B cell (primary cell): ENCODE measurements around the gene IRAK2. TPM values are rescaled to one million over a fixed set of nuclear protein-coding genes. Genes with fewer than 3 reads are reported as not detected.
"Not testable (repeated sequence)": the region's sequence is repeated elsewhere in the genome, so short reads cannot be mapped to it uniquely, and the experiment has no call there.

Experiments used
- ATAC-seq: fragments of 200-7000 bp; cut with Tn5 transposase; one replicate; pipeline ENCODE4 v1.10.0; 2021; ENCODE audit warnings: low read depth, mild to moderate bottlenecking, moderate number of reproducible peaks, moderate library complexity
- CTCF ChIA-PET: fragments of 350-600 bp; sonication (Branson Sonifier 250); formaldehyde crosslinking; loops from one replicate; lab custom pipeline; 2021; ENCODE audit warnings: antibody characterized with exemption, inconsistent platforms; lab: Charles Lee
- POLR2A ChIA-PET: fragments of 350-600 bp; sonication (Branson Sonifier 250); formaldehyde crosslinking; loops from one replicate; lab custom pipeline; 2021; ENCODE audit warnings: antibody characterized with exemption; lab: Charles Lee
- DNase-seq: peaks from one replicate; pipeline ENCODE4 v3.0.0; 2013
- H2AFZ ChIP-seq: 2 replicates; pipeline ENCODE4 v1.6.1; 2012; ENCODE audit warnings: mild to moderate bottlenecking, low read depth, low read length; ENCODE audit not compliant: insufficient read depth, poor library complexity, severe bottlenecking
- H3K27ac ChIP-seq, 2 donors: 1 replicate in 1 of 2; 2 replicates in 1 of 2; pipeline ENCODE4 v1.5.1; 2012 to 2013; ENCODE audit warnings: low read length in 2 of 2, mild to moderate bottlenecking in 2 of 2, moderate library complexity in 1 of 2
- H3K27me3 ChIP-seq, 4 experiments: fragments of 200-600 bp in 1 of 4; sonication (generic) in 1 of 4; replicated peaks in 1 of 4; 1 replicate in 2 of 4; 2 replicates in 2 of 4; pipeline versions ENCODE4 v1.6.1 to v1.7.0; 2013 to 2016; ENCODE audit warnings: low read length in 3 of 4, mild to moderate bottlenecking in 2 of 4, mixed read lengths in 1 of 4, moderate library complexity in 1 of 4; ENCODE audit not compliant: insufficient read depth in 4 of 4, control insufficient read depth in 3 of 4; ENCODE audit errors: control extremely low read depth in 1 of 4
- H3K36me3 ChIP-seq, 2 experiments: replicated peaks in 1 of 2; 1 replicate in 1 of 2; 2 replicates in 1 of 2; pipeline versions ENCODE4 v1.6.1 to v1.7.1; 2013; ENCODE audit warnings: low read length in 1 of 2; ENCODE audit not compliant: insufficient read depth in 2 of 2, control insufficient read depth in 1 of 2; ENCODE audit errors: control extremely low read depth in 1 of 2, extremely low read depth in 1 of 2
- H3K4me1 ChIP-seq, 2 donors: fragments of 200-600 bp in 1 of 2; sonication (generic) in 1 of 2; 1 replicate in 1 of 2; 2 replicates in 1 of 2; pipeline versions ENCODE4 v1.5.1 to v1.6.1; 2013 to 2017; ENCODE audit warnings: low read length in 2 of 2; ENCODE audit not compliant: control insufficient read depth in 2 of 2, insufficient read depth in 2 of 2
- H3K4me2 ChIP-seq: replicated peaks from 2 replicates; pipeline ENCODE3; 2012; ENCODE audit warnings: mild to moderate bottlenecking, low read depth, low read length; ENCODE audit not compliant: poor library complexity, severe bottlenecking
- H3K4me3 ChIP-seq, 5 experiments: fragments of 200-600 bp in 1 of 5; sonication (generic) in 1 of 5; 1 replicate in 3 of 5; 2 replicates in 2 of 5; pipeline versions ENCODE4 v1.5.1 to v1.7.0; 2011 to 2016; ENCODE audit warnings: low read length in 4 of 5, mild to moderate bottlenecking in 4 of 5, low read depth in 2 of 5, control low read depth in 1 of 5, moderate library complexity in 1 of 5; ENCODE audit not compliant: insufficient read depth in 1 of 5; ENCODE audit errors: control extremely low read depth in 1 of 5, extremely low read depth in 1 of 5
- H3K79me2 ChIP-seq: fragments of 200-600 bp; sonication (generic); one replicate; pipeline ENCODE4 v1.6.0; 2016; ENCODE audit warnings: low read length; ENCODE audit not compliant: control insufficient read depth, insufficient read depth
- H3K9ac ChIP-seq: fragments of 200-600 bp; sonication (generic); 2 replicates; pipeline ENCODE4 v1.6.1; 2017; ENCODE audit warnings: mild to moderate bottlenecking, low read length, moderate library complexity
- H3K9me3 ChIP-seq, 3 donors: one replicate each; pipeline versions ENCODE4 v1.6.1 to v1.7.1; 2013; ENCODE audit warnings: low read length in 2 of 3; ENCODE audit not compliant: control insufficient read depth in 2 of 3, insufficient read depth in 1 of 3; ENCODE audit errors: control extremely low read depth in 1 of 3
- H4K20me1 ChIP-seq: 2 replicates; pipeline ENCODE4 v1.6.0; 2012; ENCODE audit warnings: mild to moderate bottlenecking, low read length; ENCODE audit not compliant: insufficient read depth, control insufficient read depth, poor library complexity, severe bottlenecking
- H3K27ac Mint-ChIP-seq: one replicate; pipeline ENCODE4 v1.8.0; 2021; ENCODE audit warnings: mixed read lengths
- H3K27me3 Mint-ChIP-seq: one replicate; pipeline ENCODE4 v1.8.0; 2021; ENCODE audit warnings: mixed read lengths
- H3K4me1 Mint-ChIP-seq: one replicate; pipeline ENCODE4 v1.8.0; 2021; ENCODE audit warnings: mixed read lengths
- H3K4me3 Mint-ChIP-seq: one replicate; pipeline ENCODE4 v1.8.0; 2021; ENCODE audit warnings: mixed read lengths
- H3K9me3 Mint-ChIP-seq: one replicate; pipeline ENCODE4 v1.8.0; 2022; ENCODE audit warnings: mixed read lengths; ENCODE audit not compliant: insufficient read depth
- CTCF ChIP-seq: fragments of 200-600 bp; IDR thresholded peaks from one replicate; pipeline ENCODE4 v1.8.0; 2022; ENCODE audit warnings: antibody characterized with exemption, mild to moderate bottlenecking
- EZH2 ChIP-seq: IDR thresholded peaks from 2 replicates; pipeline ENCODE4 v1.6.1; 2012; ENCODE audit warnings: borderline replicate concordance, low read depth, mild to moderate bottlenecking, moderate library complexity, low read length; ENCODE audit not compliant: insufficient read depth, poor library complexity, severe bottlenecking
- WGBS: methylation state at CpG from one replicate; pipeline ENCODE4 v1.1.5; 2013; ENCODE audit warnings: missing lambda C conversion rate; ENCODE audit not compliant: insufficient coverage; 5-methylcytosine and 5-hydroxymethylcytosine counted together
- intact Hi-C: fragments of 100-400 bp; cut with micrococcal nuclease; formaldehyde crosslinking; loops from one replicate; pipeline ENCODE4 v1.10.0; 2022
- polyA plus RNA-seq: library from polyadenylated mRNA; depleted of rRNA; stranded (reverse); fragments of >200 nt; gene quantifications from 2 replicates; pipeline ENCODE4 v1.2.3, GENCODE V29; 2012
- total RNA-seq, 2 donors: library from RNA; stranded (reverse); fragments of 120-200 nt in 1 of 2; gene quantifications; 1 replicate in 1 of 2; 2 replicates in 1 of 2; pipeline versions ENCODE4 v1.2.3 to v1.2.4, GENCODE V29; 2013 to 2022

Gene IRAK2
- total and polyA plus RNA-seq, 2 donors (not counting 1 experiment from before 2014, with no cell fraction given), result 11.8 to 23.2 TPM

- 95% methylated on average over 4 of the region's 12 CpGs for WGBS
- Mint-ChIP-seq H3K4me1 (peaks cover 51% of the 10 kb centered on the region), H3K4me3 (no peak overlapping the region), H3K27ac (peak overlapping the region; percentile 54), H3K27me3 (no peaks in the 10 kb centered on the region), H3K9me3 (no peaks in the 10 kb centered on the region)
- H3K9ac ChIP-seq, result no peak overlapping the region
- H3K27me3 ChIP-seq, result no peaks in the 10 kb centered on the region
- TF ChIP-seq EZH2 (no peak), CTCF (peak; percentile 67)
- no peak overlapping the region for H2AFZ ChIP-seq
- H4K20me1 ChIP-seq, result peaks cover 73% of the 10 kb centered on the region
- DNase-seq, result peak; percentile 57
- peaks cover 91% of the 10 kb centered on the region for H3K79me2 ChIP-seq
- H3K9me3 ChIP-seq, result no peaks in the 10 kb centered on the region
- ATAC-seq, result peak; percentile 65
- H3K4me1 ChIP-seq, result peaks cover 3 to 10% of the 10 kb centered on the region in 2 donors
- no peak overlapping the region for H3K4me2 ChIP-seq
- CTCF ChIA-PET, result interaction anchor here (0.6 to 1.3 kb wide), 10 partner anchors 9 to 331 kb away, joined by 3 to 6 read pairs (median 3); partner anchors contain the start of genes GHRL and TATDN2
- H3K4me3 ChIP-seq, result no peak overlapping the region
- peak overlapping the region in 1 of 2 donors; percentile 28 for H3K27ac ChIP-seq
- POLR2A ChIA-PET, result interaction anchor here (0.5 kb wide), 1 partner anchor 439 kb away, joined by 4 read pairs; no protein-coding TSS in a partner anchor
- intact Hi-C loops, result no loop called here
- H3K36me3 ChIP-seq, result peaks cover 21 to 71% of the 10 kb centered on the region in 2 experiments
Observed at GRCh38 chr3:10263646-10264363, 99.1 kb downstream of the IRAK2 start.

DNA sequence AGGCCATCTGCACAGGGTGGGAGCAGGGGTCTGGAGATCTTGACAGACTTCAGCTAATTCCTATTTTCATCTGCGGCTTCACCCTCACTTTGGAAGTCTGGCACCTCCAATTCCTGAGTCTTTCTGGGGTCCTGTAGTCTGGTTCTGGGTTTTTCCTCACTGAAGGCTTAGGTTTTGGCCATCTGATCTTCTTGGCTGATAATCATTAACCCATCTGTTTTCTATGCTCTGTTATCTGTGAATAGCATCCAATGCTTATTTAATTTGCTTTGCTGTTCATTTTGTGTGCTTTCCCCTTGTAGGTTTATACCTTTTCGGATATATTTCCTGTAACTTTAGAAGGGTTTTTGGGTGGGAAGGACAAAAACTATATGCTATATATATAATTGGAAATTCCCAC, 101.1 kb downstream of the IRAK2 start:
- Histone ChIP-seq H3K27me3 (no peaks in the 10 kb centered on the region), H3K4me1 (peaks cover 3 to 10% of the 10 kb centered on the region in 2 donors), H3K4me3 (no peak overlapping the region), H4K20me1 (peaks cover 71% of the 10 kb centered on the region), H3K9me3 (no peaks in the 10 kb centered on the region), H3K79me2 (peaks cover 99% of the 10 kb centered on the region), H2AFZ (no peak overlapping the region), H3K36me3 (peaks cover 17 to 74% of the 10 kb centered on the region in 2 experiments), H3K27ac (no peak overlapping the region), H3K4me2 (no peak overlapping the region), H3K9ac (no peak overlapping the region)
- Mint-ChIP-seq H3K27ac (no peak overlapping the region), H3K4me1 (peaks cover 43% of the 10 kb centered on the region), H3K4me3 (no peak overlapping the region), H3K27me3 (no peaks in the 10 kb centered on the region), H3K9me3 (no peaks in the 10 kb centered on the region)
- intact Hi-C loops, result no loop called here
- ChIA-PET CTCF (no interaction called here), POLR2A (no interaction called here)
- TF ChIP-seq EZH2 (no peak), CTCF (no peak)
- WGBS, result 100% methylated on average over 1 of the region's 2 CpGs
- ATAC-seq (no peak), DNase-seq (no peak)

DNA sequence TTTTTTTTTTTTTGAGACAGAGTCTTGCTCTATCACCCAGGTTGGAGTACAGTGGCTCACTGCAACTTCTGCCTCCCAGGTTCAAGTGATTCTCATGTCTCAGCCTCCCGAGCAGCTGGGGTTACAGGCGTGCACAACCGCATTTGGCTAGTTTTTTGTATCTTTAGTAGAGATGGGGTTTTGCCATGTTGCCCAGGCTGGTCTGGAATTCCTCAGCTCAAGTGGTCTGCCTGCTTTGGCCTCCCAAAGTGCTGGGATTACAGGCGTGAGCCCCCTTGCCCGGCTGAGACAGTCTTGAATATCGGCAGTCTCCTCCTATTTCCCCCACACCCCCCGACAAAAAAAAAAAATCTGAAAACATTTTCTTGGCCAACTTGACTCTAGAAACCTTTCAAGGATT, 102.2 kb downstream of the IRAK2 start:
- H3K4me1 Mint-ChIP-seq, result peaks cover 35% of the 10 kb centered on the region
- WGBS, result 87% methylated on average over 4 of the region's 7 CpGs
- Histone ChIP-seq H3K36me3 (peaks cover 12 to 76% of the 10 kb centered on the region in 2 experiments), H4K20me1 (peaks cover 69% of the 10 kb centered on the region), H3K79me2 (peaks cover 99% of the 10 kb centered on the region)
- H3K27me3 Mint-ChIP-seq, H3K27ac ChIP-seq, CTCF ChIA-PET, H3K9me3 Mint-ChIP-seq, H3K9me3 ChIP-seq, intact Hi-C loops, H3K4me2 ChIP-seq, DNase-seq, ATAC-seq, H3K4me3 ChIP-seq, H2AFZ ChIP-seq, H3K27me3 ChIP-seq, H3K4me1 ChIP-seq, H3K4me3 Mint-ChIP-seq, H3K27ac Mint-ChIP-seq, H3K9ac ChIP-seq: not testable (repeated sequence)
- POLR2A ChIA-PET, result interaction anchor here (0.7 kb wide), 1 partner anchor 49 kb away, joined by 4 read pairs; no protein-coding TSS in a partner anchor
